ENCODE data around the gene IGSF5.

DNA sequence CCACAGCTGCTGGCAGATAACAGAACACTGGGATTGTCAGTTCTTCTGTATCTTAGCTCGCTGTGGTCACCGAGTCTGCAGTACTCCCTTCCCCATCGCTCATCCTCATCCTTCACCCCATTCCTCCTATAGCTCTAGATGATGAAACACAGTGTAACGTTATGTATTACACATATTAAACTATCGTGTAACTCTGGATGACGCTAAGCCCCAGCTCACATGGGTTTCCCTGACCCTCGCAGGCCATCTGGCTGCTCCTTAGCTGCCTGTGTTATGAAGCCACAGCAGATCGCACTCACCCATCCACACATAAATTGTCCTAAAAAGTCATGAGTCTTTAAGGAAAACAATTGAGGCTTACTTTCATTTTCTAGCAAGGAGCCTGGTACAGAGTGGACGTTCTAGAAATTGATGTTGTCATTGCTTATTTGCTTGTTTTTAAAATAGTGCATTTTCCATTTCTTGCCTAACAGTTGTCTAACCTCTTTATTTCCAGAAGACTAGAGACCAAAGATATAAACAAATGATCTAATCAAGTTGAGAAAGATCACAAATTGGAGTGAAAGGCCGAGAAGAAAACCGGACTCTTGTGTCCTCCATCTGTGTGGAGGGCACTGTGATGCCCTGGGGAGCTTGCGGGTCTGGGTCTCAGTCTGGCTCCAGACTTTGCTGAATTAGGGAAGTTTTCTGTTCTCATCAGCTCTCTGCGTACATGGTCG is 97.9 kb downstream of the IGSF5 start:
- TF ChIP-seq, protein P1, sequence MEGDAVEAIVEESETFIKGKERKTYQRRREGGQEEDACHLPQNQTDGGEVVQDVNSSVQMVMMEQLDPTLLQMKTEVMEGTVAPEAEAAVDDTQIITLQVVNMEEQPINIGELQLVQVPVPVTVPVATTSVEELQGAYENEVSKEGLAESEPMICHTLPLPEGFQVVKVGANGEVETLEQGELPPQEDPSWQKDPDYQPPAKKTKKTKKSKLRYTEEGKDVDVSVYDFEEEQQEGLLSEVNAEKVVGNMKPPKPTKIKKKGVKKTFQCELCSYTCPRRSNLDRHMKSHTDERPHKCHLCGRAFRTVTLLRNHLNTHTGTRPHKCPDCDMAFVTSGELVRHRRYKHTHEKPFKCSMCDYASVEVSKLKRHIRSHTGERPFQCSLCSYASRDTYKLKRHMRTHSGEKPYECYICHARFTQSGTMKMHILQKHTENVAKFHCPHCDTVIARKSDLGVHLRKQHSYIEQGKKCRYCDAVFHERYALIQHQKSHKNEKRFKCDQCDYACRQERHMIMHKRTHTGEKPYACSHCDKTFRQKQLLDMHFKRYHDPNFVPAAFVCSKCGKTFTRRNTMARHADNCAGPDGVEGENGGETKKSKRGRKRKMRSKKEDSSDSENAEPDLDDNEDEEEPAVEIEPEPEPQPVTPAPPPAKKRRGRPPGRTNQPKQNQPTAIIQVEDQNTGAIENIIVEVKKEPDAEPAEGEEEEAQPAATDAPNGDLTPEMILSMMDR (tag by site-specific recombination; IDR thresholded peaks at IDR 0.05), result no peak
- TF ChIP-seq, protein P2, sequence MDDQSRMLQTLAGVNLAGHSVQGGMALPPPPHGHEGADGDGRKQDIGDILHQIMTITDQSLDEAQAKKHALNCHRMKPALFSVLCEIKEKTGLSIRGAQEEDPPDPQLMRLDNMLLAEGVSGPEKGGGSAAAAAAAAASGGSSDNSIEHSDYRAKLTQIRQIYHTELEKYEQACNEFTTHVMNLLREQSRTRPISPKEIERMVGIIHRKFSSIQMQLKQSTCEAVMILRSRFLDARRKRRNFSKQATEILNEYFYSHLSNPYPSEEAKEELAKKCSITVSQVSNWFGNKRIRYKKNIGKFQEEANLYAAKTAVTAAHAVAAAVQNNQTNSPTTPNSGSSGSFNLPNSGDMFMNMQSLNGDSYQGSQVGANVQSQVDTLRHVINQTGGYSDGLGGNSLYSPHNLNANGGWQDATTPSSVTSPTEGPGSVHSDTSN (CRISPR knock-in tag; IDR thresholded peaks at IDR 0.05), result no peak
- TF ChIP-seq, protein P3, sequence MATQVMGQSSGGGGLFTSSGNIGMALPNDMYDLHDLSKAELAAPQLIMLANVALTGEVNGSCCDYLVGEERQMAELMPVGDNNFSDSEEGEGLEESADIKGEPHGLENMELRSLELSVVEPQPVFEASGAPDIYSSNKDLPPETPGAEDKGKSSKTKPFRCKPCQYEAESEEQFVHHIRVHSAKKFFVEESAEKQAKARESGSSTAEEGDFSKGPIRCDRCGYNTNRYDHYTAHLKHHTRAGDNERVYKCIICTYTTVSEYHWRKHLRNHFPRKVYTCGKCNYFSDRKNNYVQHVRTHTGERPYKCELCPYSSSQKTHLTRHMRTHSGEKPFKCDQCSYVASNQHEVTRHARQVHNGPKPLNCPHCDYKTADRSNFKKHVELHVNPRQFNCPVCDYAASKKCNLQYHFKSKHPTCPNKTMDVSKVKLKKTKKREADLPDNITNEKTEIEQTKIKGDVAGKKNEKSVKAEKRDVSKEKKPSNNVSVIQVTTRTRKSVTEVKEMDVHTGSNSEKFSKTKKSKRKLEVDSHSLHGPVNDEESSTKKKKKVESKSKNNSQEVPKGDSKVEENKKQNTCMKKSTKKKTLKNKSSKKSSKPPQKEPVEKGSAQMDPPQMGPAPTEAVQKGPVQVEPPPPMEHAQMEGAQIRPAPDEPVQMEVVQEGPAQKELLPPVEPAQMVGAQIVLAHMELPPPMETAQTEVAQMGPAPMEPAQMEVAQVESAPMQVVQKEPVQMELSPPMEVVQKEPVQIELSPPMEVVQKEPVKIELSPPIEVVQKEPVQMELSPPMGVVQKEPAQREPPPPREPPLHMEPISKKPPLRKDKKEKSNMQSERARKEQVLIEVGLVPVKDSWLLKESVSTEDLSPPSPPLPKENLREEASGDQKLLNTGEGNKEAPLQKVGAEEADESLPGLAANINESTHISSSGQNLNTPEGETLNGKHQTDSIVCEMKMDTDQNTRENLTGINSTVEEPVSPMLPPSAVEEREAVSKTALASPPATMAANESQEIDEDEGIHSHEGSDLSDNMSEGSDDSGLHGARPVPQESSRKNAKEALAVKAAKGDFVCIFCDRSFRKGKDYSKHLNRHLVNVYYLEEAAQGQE (tag by site-specific recombination; IDR thresholded peaks at IDR 0.05), result no peak
- no peak for TF ChIP-seq ZNF558 (tag by site-specific recombination; IDR thresholded peaks at IDR 0.05)
